ENCODE data around the gene GPR17. TPM values are rescaled to one million over a fixed set of nuclear protein-coding genes. Genes with fewer than 3 reads are reported as not detected.

Gene GPR17
- total RNA-seq, 1 donor from 2014 or later = not detected

DNA sequence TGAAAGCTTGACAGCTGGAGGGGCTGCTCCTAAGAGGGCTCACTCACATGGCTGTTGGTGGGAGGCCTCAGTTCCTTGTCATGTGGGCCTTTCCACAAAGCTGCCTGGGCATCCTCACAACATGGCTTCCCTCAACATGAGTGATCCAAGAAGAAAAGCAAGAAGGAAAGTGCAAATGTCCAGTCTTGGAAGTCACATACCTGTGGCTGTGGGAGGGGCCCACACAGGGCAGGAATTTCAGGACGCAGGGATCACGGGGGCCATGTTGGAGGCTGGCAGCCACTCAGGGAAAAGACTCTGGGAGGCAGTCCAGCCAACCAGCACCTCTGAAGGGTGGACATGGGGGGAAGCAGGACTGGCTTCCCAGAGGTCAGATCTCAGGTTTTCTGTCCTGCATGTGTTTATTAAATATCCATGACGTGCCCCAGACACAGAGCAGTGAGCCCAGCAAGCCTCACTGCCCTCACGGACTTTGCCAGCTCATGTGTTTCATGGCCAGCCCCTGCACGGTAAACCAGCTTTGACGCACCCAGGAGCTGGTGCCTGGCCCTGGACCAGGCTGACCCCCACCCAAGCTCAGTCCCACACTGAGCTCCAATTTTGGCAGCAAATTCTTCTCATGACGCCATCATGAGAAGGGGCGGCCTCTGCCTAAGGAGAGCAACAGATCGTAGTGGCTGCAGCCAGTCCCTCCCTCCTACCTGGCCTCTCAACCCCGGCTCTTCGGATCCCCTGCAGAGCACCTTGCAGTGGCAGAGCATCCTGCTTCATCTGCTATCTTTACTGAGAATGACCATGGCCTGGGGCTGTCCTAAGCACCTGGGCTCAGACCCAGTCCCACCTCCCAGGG is 34.7 kb upstream of the GPR17 start:
- H3K36me3 Mint-ChIP-seq (ENCODE audit: insufficient read depth) = peaks cover 2% of the 10 kb centered on the region
- no peaks in the 10 kb centered on the region for H3K27me3 Mint-ChIP-seq
- H3K4me3 Mint-ChIP-seq (ENCODE audit: low read depth) = no peak overlapping the region
- TF ChIP-seq, protein P1, sequence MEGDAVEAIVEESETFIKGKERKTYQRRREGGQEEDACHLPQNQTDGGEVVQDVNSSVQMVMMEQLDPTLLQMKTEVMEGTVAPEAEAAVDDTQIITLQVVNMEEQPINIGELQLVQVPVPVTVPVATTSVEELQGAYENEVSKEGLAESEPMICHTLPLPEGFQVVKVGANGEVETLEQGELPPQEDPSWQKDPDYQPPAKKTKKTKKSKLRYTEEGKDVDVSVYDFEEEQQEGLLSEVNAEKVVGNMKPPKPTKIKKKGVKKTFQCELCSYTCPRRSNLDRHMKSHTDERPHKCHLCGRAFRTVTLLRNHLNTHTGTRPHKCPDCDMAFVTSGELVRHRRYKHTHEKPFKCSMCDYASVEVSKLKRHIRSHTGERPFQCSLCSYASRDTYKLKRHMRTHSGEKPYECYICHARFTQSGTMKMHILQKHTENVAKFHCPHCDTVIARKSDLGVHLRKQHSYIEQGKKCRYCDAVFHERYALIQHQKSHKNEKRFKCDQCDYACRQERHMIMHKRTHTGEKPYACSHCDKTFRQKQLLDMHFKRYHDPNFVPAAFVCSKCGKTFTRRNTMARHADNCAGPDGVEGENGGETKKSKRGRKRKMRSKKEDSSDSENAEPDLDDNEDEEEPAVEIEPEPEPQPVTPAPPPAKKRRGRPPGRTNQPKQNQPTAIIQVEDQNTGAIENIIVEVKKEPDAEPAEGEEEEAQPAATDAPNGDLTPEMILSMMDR (IDR thresholded peaks at IDR 0.05; ENCODE audit: unreplicated experiment) = no peak
- H3K4me1 Mint-ChIP-seq (ENCODE audit: low read depth) = no peaks in the 10 kb centered on the region
- DNase-seq (ENCODE audit: low spot score, unreplicated experiment) = no peak
- no peak overlapping the region for H3K27ac Mint-ChIP-seq
- H3K9me3 Mint-ChIP-seq (ENCODE audit: low read depth) = peaks cover 11% of the 10 kb centered on the region

DNA sequence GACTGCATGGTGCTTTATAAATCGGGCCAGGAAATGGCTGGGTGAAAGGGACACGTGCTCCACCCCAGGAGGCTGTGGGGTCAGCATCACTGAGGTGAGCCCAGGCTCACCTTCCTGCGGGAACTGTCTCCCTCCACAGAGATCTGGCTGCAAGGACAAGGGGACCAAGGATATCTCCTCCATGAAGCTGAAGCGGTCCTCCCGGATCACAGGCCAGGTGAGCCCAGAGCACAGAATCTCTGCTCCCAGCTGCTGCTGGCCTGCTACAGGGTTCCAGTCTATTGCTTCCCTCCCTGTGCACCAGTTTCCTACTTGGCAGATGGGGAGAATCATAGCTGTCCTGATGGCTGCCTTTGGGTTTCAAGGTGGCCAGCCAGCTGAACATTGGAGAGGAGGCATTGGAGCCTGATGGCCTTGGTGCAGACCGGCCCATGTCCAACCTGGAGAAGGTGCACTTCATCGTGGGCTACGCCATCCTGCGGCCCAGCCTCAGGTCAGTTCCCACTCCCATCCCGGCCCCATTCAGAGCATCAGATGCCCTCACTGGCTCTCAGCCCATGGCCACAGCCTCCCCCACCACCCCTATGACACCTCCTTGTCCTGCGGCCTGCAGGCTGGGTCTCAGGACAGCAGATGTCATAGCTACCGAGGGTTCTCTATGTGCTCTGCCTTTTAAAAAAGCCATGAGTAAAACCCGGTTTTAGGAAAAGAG is 33.7 kb upstream of the GPR17 start:
- Mint-ChIP-seq H3K9me3 (ENCODE audit: low read depth) (peaks cover 11% of the 10 kb centered on the region), H3K4me3 (ENCODE audit: low read depth) (no peak overlapping the region), H3K36me3 (ENCODE audit: insufficient read depth) (peaks cover 2% of the 10 kb centered on the region), H3K27ac (no peak overlapping the region), H3K4me1 (ENCODE audit: low read depth) (no peaks in the 10 kb centered on the region), H3K27me3 (peaks cover 4% of the 10 kb centered on the region)
- DNase-seq (ENCODE audit: low spot score, unreplicated experiment) = no peak
- TF ChIP-seq, protein P1 (IDR thresholded peaks at IDR 0.05; ENCODE audit: unreplicated experiment) = no peak

DNA sequence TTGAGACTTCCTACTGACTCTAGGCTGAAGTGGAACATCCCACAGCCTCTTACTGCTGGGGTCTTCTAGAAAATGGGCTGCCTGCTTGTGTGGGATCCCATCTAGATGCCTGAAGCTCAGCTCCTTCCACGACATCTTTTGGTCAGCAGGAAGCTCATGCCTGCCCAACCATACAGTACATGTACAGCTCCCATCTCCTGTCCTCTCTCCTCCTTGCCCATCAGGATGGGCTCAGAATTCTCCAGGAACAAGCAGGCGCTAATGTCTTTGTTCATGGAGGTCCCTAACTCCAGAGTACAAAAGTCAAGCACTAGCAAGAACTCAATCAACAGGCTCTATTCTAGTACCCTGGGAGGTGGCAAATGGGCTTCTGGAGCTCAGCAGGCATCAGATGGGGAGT is 31.7 kb upstream of the GPR17 start:
- DNase-seq (ENCODE audit: low spot score, unreplicated experiment) = no peak
- Mint-ChIP-seq H3K4me1 (ENCODE audit: low read depth) (no peaks in the 10 kb centered on the region), H3K9me3 (ENCODE audit: low read depth) (peaks cover 14% of the 10 kb centered on the region), H3K36me3 (ENCODE audit: insufficient read depth) (peaks cover 2% of the 10 kb centered on the region), H3K27ac (no peak overlapping the region), H3K27me3 (peaks cover 8% of the 10 kb centered on the region), H3K4me3 (ENCODE audit: low read depth) (no peak overlapping the region)
- TF ChIP-seq, protein P1 (IDR thresholded peaks at IDR 0.05; ENCODE audit: unreplicated experiment) = no peak

DNA sequence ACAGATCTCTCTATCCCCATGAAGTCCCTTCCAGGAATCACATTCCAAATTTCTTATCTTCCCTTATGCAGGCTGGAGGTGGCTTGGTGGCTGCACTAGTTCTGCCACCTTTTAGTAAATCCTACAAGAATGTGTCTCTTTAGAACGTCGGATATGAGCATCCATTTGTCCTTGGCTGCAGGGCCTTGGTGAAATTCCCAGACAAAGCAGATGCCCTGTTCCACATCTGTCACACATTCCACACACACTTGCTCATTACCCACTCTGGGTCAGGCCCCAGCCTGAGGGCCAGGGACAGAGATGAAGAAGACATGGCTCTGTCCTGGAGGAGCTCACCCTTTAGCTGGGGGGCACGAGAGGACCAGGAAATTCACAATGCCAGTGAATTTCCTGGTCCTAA is 31.2 kb upstream of the GPR17 start:
- TF ChIP-seq, protein P1 (IDR thresholded peaks at IDR 0.05; ENCODE audit: unreplicated experiment) = no peak
- peaks cover 2% of the 10 kb centered on the region for H3K36me3 Mint-ChIP-seq (ENCODE audit: insufficient read depth)
- peaks cover 8% of the 10 kb centered on the region for H3K27me3 Mint-ChIP-seq
- no peak overlapping the region for H3K4me3 Mint-ChIP-seq (ENCODE audit: low read depth)
- H3K9me3 Mint-ChIP-seq (ENCODE audit: low read depth) = peaks cover 14% of the 10 kb centered on the region
- no peaks in the 10 kb centered on the region for H3K4me1 Mint-ChIP-seq (ENCODE audit: low read depth)
- no peak overlapping the region for H3K27ac Mint-ChIP-seq
- DNase-seq (ENCODE audit: low spot score, unreplicated experiment) = no peak

DNA sequence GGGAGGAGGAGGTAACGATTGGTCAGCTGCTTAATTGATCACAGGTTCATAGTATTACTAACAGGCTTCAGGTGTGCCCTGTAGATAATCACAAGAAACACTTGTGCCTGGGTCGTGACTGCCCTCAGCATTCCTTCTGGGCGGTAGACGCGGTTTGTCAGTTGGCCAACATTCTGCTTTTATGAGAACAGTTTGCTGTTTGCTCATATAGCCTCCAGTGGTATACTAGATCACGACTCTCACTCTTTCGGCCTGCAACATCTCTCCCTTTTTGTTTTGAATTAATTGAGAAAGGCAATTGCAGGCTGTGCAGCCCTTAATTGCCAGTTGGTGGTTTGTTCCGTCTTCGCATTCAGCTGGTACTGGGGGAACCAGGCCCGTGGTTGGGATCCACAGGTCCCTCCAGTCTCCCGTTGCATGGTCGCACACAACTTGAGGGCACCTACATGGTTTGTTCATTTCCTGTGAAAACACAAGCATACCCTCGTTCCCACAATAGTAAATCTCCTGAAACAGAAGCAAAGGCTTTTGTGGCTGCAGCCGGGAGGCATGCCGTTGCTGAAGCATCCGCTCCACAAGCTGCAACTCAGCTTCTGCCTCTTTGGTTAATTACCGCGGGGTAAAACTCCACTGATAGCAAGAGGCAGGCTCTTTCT is 30.3 kb upstream of the GPR17 start:
- TF ChIP-seq, protein P1 (IDR thresholded peaks at IDR 0.05; ENCODE audit: unreplicated experiment) = no peak
- peaks cover 14% of the 10 kb centered on the region for H3K9me3 Mint-ChIP-seq (ENCODE audit: low read depth)
- H3K27ac Mint-ChIP-seq = no peak overlapping the region
- no peak for DNase-seq (ENCODE audit: low spot score, unreplicated experiment)
- H3K27me3 Mint-ChIP-seq = peaks cover 8% of the 10 kb centered on the region
- no peak overlapping the region for H3K4me3 Mint-ChIP-seq (ENCODE audit: low read depth)
- peaks cover 2% of the 10 kb centered on the region for H3K36me3 Mint-ChIP-seq (ENCODE audit: insufficient read depth)
- no peaks in the 10 kb centered on the region for H3K4me1 Mint-ChIP-seq (ENCODE audit: low read depth)

Measured in progenitor cell of endocrine pancreas (in vitro differentiated cells).